A673 (cell line): ENCODE measurements around the gene SLC66A1. TPM values are rescaled to one million over a fixed set of nuclear protein-coding genes. Genes with fewer than 3 reads are reported as not detected.

ENCODE experiments used
- BruUV-seq: library from RNA; stranded (reverse); fragments of 400-500 nt; replicated peaks from 2 replicates; lab custom pipeline; 2021; lab: Mats Ljungman, UMichigan
- CTCF ChIA-PET: fragments of 300-600 bp; sonication (Branson Sonifier 250); formaldehyde crosslinking; loops from one replicate; lab custom pipeline; 2022; ENCODE audit warnings: antibody characterized with exemption; lab: Charles Lee
- POLR2A ChIA-PET: fragments of 300-600 bp; sonication (Branson Sonifier 250); formaldehyde crosslinking; loops from one replicate; lab custom pipeline; 2022; ENCODE audit warnings: antibody characterized with exemption; ENCODE audit not compliant: low non-redundant PET; lab: Charles Lee
- DNase-seq: peaks from one replicate; pipeline ENCODE4 v3.0.0-alpha.2; 2015; ENCODE audit warnings: low spot score
- H3K27ac ChIP-seq: fragments of 200-600 bp; sonication (generic); 2 replicates; pipeline ENCODE4 v1.5.1; 2016; ENCODE audit warnings: mixed run types, low read depth, mild to moderate bottlenecking, mixed read lengths, antibody characterized with exemption, low read length; ENCODE audit not compliant: poor library complexity, severe bottlenecking
- H3K27me3 ChIP-seq: fragments of 200-600 bp; sonication (generic); replicated peaks from 2 replicates; pipeline ENCODE4 v1.6.1; 2017; ENCODE audit warnings: mixed run types, low read depth, mild to moderate bottlenecking, mixed read lengths, antibody characterized with exemption, low read length; ENCODE audit not compliant: insufficient read depth, poor library complexity
- H3K36me3 ChIP-seq: fragments of 200-600 bp; sonication (generic); 2 replicates; pipeline ENCODE4 v1.6.1; 2016; ENCODE audit warnings: mixed run types, mild to moderate bottlenecking, mixed read lengths, antibody characterized with exemption, low read length; ENCODE audit not compliant: insufficient read depth, poor library complexity, severe bottlenecking
- H3K4me1 ChIP-seq: fragments of 200-600 bp; sonication (generic); 2 replicates; pipeline ENCODE4 v1.6.1; 2017; ENCODE audit warnings: mixed run types, mild to moderate bottlenecking, mixed read lengths, antibody characterized with exemption, low read length; ENCODE audit not compliant: insufficient read depth, poor library complexity, severe bottlenecking
- H3K4me3 ChIP-seq: fragments of 200-600 bp; sonication (generic); 2 replicates; pipeline ENCODE4 v1.5.1; 2016; ENCODE audit warnings: low read depth, mixed run types, mild to moderate bottlenecking, mixed read lengths, low read length; ENCODE audit not compliant: poor library complexity, severe bottlenecking
- H3K9me3 ChIP-seq: fragments of 200-600 bp; sonication (generic); 2 replicates; pipeline ENCODE4 v1.6.1; 2016; ENCODE audit warnings: mixed run types, low read depth, mild to moderate bottlenecking, mixed read lengths, antibody characterized with exemption, low read length; ENCODE audit not compliant: poor library complexity, severe bottlenecking
- CTCF ChIP-seq: fragments of 300-800, 200-600 bp; sonication (generic); conservative IDR thresholded peaks from 2 replicates; pipeline ENCODE4 v1.5.1; 2017; ENCODE audit warnings: low read depth, mild to moderate bottlenecking, antibody characterized with exemption, low read length, moderate library complexity, mixed read lengths
- EZH2 ChIP-seq: fragments of 200-600 bp; sonication (generic); IDR thresholded peaks from 2 replicates; pipeline ENCODE4 v1.6.1; 2017; ENCODE audit warnings: borderline replicate concordance, low read depth, mild to moderate bottlenecking, mixed read lengths, antibody characterized with exemption, low read length; ENCODE audit not compliant: poor library complexity, severe bottlenecking
- intact Hi-C: fragments of 100-400 bp; cut with micrococcal nuclease; formaldehyde crosslinking; loops from one replicate; pipeline ENCODE4 v1.10.0; 2022; ENCODE audit not compliant: unreplicated experiment
- total RNA-seq: library from RNA; stranded (reverse); gene quantifications from 2 replicates; pipeline ENCODE4 v1.2.3, GENCODE V29; 2021

SLC66A1 gene
- total RNA-seq, 1 experiment from 2014 or later = 18.3 TPM

- Histone ChIP-seq H3K4me1 (no peaks in the 10 kb centered on the region), H3K4me3 (no peak overlapping the region), H3K9me3 (no peaks in the 10 kb centered on the region), H3K27me3 (no peaks in the 10 kb centered on the region), H3K27ac (no peak overlapping the region), H3K36me3 (no peaks in the 10 kb centered on the region)
- POLR2A ChIA-PET = no interaction called here
- no peak for TF ChIP-seq EZH2
- TF ChIP-seq CTCF = no peak
- CTCF ChIA-PET = no interaction called here
- intact Hi-C loops = no loop called here
- no TSS peak for BruUV-seq
- DNase-seq = no peak
Observed at GRCh38 chr1:19366599-19367536, 54.7 kb downstream of the SLC66A1 start.

GRCh38 chr1:19367584-19368041, 55.5 kb downstream of the SLC66A1 start:
- Histone ChIP-seq H3K9me3 (no peaks in the 10 kb centered on the region), H3K27ac (no peak overlapping the region), H3K4me3 (no peak overlapping the region), H3K27me3 (no peaks in the 10 kb centered on the region), H3K4me1 (no peaks in the 10 kb centered on the region), H3K36me3 (no peaks in the 10 kb centered on the region)
- DNase-seq = no peak
- ChIA-PET CTCF (no interaction called here), POLR2A (no interaction called here)
- intact Hi-C loops = no loop called here
- TF ChIP-seq EZH2 = no peak
- TF ChIP-seq CTCF = no peak
- no TSS peak for BruUV-seq

- POLR2A ChIA-PET = no interaction called here
- DNase-seq = no peak
- no TSS peak for BruUV-seq
- Histone ChIP-seq H3K9me3 (no peaks in the 10 kb centered on the region), H3K27ac (no peak overlapping the region), H3K4me1 (no peaks in the 10 kb centered on the region), H3K36me3 (no peaks in the 10 kb centered on the region), H3K27me3 (no peaks in the 10 kb centered on the region), H3K4me3 (no peak overlapping the region)
- CTCF ChIA-PET = no interaction called here
- TF ChIP-seq EZH2 = no peak
- no peak for TF ChIP-seq CTCF
- intact Hi-C loops = no loop called here
Observed at GRCh38 chr1:19368050-19368449, 55.9 kb downstream of the SLC66A1 start.
